ENCODE data around the gene SPIC.

The SPIC gene

DNA sequence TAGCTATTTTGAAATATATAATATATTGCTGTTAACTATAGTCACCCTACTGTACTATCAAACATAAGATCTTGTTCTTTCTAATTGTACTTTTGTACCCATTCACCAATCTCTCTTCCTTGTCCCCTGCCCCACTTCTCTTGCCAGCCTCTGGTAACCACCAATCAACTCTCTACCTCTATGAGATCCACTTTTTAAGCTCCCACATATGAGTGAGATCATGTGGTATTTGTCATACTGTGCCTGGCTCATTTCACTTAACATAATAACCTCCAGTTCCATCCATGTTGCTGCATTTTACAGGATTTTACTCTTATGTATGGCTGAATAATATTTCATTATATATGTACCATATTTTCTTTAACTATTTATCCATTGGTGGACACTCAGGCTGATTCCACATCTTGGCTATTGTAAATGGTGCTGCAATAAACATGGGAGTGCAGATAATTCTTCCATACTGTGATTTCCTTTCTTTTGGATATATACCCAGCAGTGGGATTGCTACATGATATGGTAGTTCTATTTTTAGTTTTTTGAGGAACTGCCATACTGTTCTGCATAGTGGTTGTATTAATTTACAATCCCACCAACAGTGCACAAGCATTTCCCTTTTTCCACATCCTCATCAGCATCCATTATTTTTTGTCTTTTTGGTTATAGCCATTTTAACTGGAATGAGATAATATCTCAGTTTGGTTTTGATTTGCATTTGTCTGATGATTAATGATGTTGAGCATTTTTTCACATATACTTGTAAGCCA is 33.5 kb upstream of the SPIC start:
- Histone ChIP-seq H4K20me1 (ENCODE audit: insufficient read depth, low read length) (no peaks in the 10 kb centered on the region), H3K4me3 (ENCODE audit: low read length) (no peak overlapping the region), H3K79me2 (ENCODE audit: low read length) (no peaks in the 10 kb centered on the region), H3K4me1 (ENCODE audit: low read length) (peaks cover 11% of the 10 kb centered on the region), H3K36me3 (replicated peaks; ENCODE audit: low read depth, low read length) (no peaks in the 10 kb centered on the region), H2AFZ (ENCODE audit: low read depth, low read length) (no peak overlapping the region), H3K4me2 (ENCODE audit: low read length) (no peak overlapping the region), H3K9me3 (ENCODE audit: insufficient read depth, low read length) (no peaks in the 10 kb centered on the region), H3K27ac (ENCODE audit: low read length) (no peak overlapping the region), H3K9ac (ENCODE audit: low read length) (no peak overlapping the region), H3K27me3 (ENCODE audit: low read depth, low read length) (no peaks in the 10 kb centered on the region)
- TF ChIP-seq EZH2phosphoT487 (IDR thresholded peaks at IDR 0.05; ENCODE audit: low read depth): no peak
- TF ChIP-seq, protein P1, sequence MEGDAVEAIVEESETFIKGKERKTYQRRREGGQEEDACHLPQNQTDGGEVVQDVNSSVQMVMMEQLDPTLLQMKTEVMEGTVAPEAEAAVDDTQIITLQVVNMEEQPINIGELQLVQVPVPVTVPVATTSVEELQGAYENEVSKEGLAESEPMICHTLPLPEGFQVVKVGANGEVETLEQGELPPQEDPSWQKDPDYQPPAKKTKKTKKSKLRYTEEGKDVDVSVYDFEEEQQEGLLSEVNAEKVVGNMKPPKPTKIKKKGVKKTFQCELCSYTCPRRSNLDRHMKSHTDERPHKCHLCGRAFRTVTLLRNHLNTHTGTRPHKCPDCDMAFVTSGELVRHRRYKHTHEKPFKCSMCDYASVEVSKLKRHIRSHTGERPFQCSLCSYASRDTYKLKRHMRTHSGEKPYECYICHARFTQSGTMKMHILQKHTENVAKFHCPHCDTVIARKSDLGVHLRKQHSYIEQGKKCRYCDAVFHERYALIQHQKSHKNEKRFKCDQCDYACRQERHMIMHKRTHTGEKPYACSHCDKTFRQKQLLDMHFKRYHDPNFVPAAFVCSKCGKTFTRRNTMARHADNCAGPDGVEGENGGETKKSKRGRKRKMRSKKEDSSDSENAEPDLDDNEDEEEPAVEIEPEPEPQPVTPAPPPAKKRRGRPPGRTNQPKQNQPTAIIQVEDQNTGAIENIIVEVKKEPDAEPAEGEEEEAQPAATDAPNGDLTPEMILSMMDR (IDR thresholded peaks at IDR 0.05; ENCODE audit: low read depth, low read length): no peak

DNA sequence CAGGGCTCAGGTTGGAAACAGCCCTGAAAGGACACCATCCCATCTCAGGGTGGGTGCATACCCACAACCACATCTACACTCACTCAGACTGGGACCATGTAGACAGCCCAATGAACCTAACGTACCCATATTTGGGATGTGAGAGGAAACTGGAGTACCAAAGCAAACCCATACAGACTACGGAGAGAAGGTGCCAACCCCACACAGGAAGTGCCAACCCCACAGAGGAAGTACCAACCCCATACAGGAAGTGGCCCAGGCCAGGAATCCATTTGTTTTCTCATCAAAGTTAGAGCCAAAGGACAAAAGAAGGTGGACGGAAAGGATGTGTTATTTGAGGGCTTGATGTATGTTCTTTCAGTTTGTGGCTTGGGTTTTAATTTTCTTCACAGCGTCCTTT is 19.5 kb upstream of the SPIC start:
- no peak overlapping the region for H3K9ac ChIP-seq (ENCODE audit: low read length)
- H4K20me1 ChIP-seq (ENCODE audit: insufficient read depth, low read length): no peaks in the 10 kb centered on the region
- no peaks in the 10 kb centered on the region for H3K36me3 ChIP-seq (replicated peaks; ENCODE audit: low read depth, low read length)
- no peaks in the 10 kb centered on the region for H3K79me2 ChIP-seq (ENCODE audit: low read length)
- no peaks in the 10 kb centered on the region for H3K9me3 ChIP-seq (ENCODE audit: insufficient read depth, low read length)
- no peak for TF ChIP-seq EZH2phosphoT487 (IDR thresholded peaks at IDR 0.05; ENCODE audit: low read depth)
- H3K4me3 ChIP-seq (ENCODE audit: low read length): no peak overlapping the region
- H3K27me3 ChIP-seq (ENCODE audit: low read depth, low read length): no peaks in the 10 kb centered on the region
- H3K4me1 ChIP-seq (ENCODE audit: low read length): no peaks in the 10 kb centered on the region
- H2AFZ ChIP-seq (ENCODE audit: low read depth, low read length): peak overlapping the region; percentile 79; the same call in 1 of the 2 replicates
- no peak overlapping the region for H3K4me2 ChIP-seq (ENCODE audit: low read length)
- no peak overlapping the region for H3K27ac ChIP-seq (ENCODE audit: low read length)

DNA sequence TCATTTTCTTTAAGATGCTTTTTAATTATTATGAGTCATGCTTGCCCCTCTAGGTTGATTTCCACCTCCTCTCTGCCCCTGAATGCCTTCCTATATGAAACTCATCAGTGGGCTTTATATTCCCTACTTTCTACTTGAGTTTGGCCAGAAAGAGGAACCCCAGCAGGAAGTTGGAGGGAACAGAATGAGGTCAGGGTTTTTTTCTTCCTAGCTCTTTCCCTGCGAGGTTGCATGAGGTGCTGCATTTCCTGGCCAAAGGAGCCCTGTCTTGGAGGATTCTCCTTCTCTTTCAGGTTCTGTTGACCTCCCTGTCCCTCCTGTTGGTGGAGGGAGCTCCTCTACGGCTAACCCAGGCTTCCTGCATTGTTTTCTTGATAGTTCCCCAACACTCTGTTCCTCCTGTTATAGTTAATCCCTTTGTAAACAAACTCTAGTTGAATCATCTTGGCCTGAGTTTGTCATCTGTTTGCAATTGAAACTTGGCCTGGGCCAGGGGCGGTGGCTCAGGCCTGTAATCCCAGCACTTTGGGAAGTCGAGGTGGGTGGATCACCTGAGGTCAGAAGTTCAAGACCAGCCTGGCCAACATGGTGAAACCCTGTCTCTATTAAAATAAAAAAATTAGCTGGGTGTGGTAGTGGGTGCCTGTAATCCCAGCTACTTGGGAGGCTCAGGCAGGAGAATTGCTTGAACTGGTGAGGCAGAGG is 15.3 kb upstream of the SPIC start:
- TF ChIP-seq EZH2phosphoT487 (IDR thresholded peaks at IDR 0.05; ENCODE audit: low read depth): no peak
- TF ChIP-seq, protein P1 (IDR thresholded peaks at IDR 0.05; ENCODE audit: low read depth, low read length): no peak
- Histone ChIP-seq H3K4me3 (ENCODE audit: low read length) (no peak overlapping the region), H3K27me3 (ENCODE audit: low read depth, low read length) (no peaks in the 10 kb centered on the region), H4K20me1 (ENCODE audit: insufficient read depth, low read length) (no peaks in the 10 kb centered on the region), H2AFZ (ENCODE audit: low read depth, low read length) (no peak overlapping the region), H3K27ac (ENCODE audit: low read length) (no peak overlapping the region), H3K4me1 (ENCODE audit: low read length) (no peaks in the 10 kb centered on the region), H3K36me3 (replicated peaks; ENCODE audit: low read depth, low read length) (no peaks in the 10 kb centered on the region), H3K4me2 (ENCODE audit: low read length) (no peak overlapping the region), H3K9ac (ENCODE audit: low read length) (no peak overlapping the region), H3K9me3 (ENCODE audit: insufficient read depth, low read length) (no peaks in the 10 kb centered on the region), H3K79me2 (ENCODE audit: low read length) (no peaks in the 10 kb centered on the region)

DNA sequence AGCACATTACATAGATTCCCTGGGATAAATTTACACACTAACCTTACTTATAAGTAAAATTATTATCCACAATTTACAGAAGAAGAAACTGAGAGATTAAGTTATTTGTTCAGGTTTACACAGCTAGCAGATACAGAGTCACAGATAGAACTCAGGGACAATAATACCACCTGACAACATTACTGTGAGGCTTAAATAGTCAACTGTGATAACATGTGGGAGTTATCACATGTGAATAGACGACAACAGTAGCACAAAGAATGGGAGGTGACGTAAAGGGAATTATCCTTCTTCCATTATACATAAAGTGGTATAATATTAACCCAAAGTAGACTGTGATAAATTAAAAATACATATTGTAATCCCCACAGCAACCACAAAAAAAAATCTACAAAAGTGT is 6.2 kb upstream of the SPIC start:
- Histone ChIP-seq H2AFZ (ENCODE audit: low read depth, low read length) (no peak overlapping the region), H3K4me2 (ENCODE audit: low read length) (no peak overlapping the region), H3K9me3 (ENCODE audit: insufficient read depth, low read length) (no peaks in the 10 kb centered on the region), H3K36me3 (replicated peaks; ENCODE audit: low read depth, low read length) (no peaks in the 10 kb centered on the region), H3K9ac (ENCODE audit: low read length) (no peak overlapping the region), H3K27me3 (ENCODE audit: low read depth, low read length) (no peaks in the 10 kb centered on the region), H3K4me3 (ENCODE audit: low read length) (no peak overlapping the region), H3K27ac (ENCODE audit: low read length) (no peak overlapping the region), H3K4me1 (ENCODE audit: low read length) (peaks cover 22% of the 10 kb centered on the region), H4K20me1 (ENCODE audit: insufficient read depth, low read length) (no peaks in the 10 kb centered on the region), H3K79me2 (ENCODE audit: low read length) (no peaks in the 10 kb centered on the region)
- TF ChIP-seq EZH2phosphoT487 (IDR thresholded peaks at IDR 0.05; ENCODE audit: low read depth): no peak
- TF ChIP-seq, protein P1 (IDR thresholded peaks at IDR 0.05; ENCODE audit: low read depth, low read length): no peak

Data from OCI-LY3 (cell line).